ENCODE data around the gene PRKCZ.

PRKCZ gene

DNA sequence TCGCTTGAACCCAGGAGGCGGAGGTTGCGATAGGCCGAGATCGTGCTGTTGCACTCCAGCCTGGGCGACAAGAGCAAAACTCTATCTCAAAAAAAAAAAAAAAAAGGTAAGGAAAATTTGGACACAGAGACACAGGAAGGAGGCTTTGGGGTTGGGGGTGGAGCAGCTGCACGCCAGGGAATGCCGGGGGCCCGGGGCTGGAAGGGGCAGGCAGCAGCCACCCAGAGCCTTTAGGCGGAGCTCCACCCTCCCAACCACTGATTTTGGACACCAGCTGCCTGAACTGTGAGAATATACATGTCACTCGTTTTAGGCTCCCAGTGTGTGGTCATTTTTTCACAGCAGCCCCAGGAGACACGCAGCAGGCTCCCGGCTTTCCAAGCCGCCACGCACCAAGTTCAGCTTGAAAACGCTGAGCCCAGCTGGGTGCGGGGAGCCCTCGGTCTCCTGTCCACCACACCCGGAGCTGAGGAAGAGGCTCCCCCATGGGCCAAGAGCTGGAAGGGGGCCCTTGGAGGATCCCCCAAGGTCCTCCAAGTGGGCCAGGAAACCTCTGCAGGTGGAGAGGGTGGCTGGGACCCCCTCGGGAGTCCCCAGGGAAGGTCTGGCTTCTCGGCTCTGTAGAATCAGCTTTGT lies 150.2 kb downstream of the PRKCZ start:
- DNase-seq, result no peak

DNA sequence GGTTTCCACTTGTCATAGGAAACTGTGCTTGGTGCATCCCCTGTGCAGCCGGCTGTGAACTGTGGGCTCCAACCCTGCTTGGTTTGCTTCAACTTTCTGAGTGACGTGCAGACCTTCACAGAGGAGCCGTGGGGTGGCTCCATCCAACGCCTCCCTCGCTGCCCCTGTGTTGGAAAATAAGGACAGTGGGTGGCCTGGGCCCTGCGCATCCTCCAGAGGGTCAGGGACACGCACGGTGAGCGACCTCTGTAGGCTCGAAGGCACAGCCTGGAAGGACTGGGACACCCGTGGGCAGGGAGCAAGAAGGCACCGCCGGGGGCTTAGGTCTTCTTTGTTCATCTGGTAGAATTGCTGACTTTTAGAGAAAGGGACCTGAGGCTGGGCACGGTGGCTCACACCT lies 150.9 kb downstream of the PRKCZ start:
- DNase-seq, result no peak

DNA sequence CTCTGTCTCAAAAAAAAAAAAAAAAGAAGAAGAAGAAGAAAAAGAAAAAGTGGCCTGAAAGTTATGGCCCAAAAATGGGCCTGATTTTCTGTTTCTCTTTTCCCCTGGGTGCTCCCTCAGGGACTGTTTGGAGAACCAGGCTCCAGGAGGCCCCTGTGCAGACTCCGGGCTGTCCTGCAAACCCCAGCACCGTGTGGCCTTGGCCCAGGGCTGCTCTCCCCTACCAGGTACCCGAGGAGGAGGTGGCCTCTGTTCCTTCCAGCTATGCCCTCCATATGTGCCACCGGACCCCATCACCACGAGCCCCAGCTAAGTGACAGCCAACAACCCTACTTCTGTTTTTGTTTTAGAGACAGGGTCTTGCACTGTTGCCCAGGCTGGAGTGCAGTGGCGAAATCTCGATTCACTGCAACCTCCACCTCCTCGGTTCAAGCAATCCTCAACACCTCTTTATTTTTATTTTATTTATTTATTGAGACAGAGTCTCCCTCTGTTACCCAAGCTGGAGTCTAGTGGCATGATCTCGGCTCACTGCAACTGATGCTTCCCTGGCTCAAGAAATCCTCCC lies 151.9 kb downstream of the PRKCZ start:
- DNase-seq, result no peak

DNA sequence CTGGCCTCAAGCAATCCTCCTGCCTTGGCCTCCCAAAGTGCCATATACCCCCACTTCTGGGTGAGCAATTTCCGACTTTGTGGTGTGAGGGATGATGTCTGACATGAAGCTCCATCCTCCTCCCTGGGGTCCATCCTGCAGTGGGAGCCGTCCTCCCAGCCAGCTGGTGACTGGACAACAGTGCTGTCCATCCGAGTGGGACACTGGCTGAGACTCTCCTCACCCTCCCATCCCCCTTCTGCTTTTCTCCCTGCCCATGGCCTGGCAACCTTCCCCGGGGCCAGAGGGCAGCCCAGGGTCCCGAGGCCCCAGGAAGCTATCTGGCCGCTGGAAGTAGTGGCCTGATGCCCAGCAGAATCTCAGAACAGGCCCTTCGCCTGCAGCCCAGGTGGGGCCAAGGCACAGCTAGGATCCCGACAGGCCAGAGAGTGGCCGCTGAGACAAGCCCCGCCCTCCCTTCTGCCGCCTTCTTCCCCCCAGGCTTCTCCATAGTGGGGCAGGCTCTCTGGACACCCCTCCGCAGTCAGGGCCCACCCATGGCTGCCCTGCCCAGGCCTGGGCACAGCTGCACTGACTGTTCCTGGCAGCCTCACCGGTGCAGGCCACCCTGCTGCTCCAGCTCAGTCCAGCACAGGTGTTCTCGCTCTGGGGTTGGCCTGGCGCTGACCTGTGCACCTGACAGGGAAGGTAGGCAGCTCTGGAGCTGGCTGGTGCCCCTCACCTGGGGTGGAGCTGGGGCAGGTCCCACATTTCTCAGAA lies 152.8 kb downstream of the PRKCZ start:
- no peak for DNase-seq

- no peak for DNase-seq
Measured at GRCh38 chr1:2203671-2204414, 153.6 kb downstream of the PRKCZ start.

DNA sequence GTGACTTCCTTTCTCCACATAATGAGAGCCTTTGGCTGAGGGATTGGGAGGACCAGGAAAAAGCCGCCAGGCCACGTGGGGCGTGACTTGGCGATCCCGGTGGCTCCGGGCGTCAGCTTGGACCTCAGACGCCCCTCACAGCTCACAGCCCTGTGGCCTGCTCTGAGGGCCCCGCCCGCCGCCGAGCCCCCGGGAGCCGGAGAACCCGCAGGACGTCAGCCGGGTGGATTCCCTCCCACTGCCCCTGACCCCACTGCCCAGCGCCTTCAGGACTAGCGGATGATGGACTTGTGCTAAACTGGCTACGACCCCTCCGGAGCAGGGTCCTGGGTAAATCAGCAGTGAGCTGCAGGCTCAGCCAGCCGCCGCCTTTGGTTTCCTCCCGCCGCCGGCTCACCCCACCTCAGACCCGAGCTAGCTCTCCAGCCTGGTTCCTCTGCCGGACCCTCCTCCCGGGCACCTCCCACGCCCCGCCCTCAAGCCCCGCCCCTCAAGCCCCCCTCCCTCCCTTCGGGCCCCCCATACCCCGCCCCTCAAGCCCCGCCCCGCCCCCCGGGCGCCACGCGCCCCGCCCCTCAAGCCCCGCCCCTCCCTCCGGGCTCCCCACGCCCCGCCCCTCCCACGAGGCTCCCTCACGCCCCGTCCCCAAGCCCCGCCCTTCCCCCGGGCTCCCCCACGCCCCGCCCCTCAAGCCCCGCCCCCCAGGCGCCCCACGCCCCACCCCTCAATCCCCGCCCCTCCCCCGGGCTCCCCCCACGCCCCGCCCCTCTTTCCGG lies 154.4 kb downstream of the PRKCZ start:
- DNase-seq, result peak in 2 of 4 experiments; percentile 70 to 96

- peak in 2 of 4 experiments; percentile 72 to 95 for DNase-seq
Measured at GRCh38 chr1:2205191-2205952, 155.2 kb downstream of the PRKCZ start.

- no peak for DNase-seq
Measured at GRCh38 chr1:2206813-2207487, 156.7 kb downstream of the PRKCZ start.

DNA sequence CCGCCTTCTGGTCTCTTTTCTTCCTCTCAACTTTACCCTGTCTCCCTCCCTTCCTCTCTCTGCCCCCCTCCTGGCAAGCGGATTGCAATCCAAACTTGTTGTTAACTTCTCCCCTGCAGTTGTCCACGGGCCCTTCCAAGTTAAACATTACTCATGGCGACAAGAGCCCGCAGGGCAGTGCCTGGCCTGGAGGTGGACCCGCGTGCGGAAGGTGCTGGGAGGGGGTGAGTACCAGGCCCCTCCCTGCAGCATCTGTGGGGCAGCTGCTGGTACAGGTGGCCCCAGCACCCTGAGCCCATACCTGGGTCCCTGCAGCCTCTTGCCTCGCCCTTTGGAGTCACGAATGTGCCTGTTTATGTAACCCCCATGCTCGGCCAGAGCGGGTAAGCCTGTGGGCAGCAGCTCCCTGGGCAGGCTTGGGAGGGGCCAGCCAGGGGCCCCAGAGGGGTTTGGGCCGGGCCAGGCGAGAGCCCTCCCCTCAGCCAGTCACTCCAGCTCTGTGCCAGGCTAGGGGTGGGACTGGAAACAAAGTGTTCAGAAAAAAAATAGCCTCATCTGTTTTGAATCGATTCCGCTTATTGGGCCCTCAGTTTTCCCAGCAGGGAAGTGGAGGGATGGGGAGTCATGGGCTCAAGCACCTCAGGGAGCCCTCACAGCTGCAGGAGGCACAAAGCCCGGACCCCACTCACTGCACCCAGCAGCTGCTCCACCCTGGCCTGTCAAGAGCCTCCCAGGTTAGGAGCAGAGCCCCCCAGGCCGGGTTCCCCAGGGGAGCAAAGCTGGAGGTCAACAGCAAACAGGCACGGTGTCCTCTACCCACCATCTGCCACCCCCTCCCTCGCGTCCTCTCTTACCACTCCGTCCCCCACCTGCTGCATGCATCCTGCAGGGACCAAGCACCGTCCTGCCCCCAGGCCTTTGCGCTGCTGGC lies 158.4 kb downstream of the PRKCZ start:
- no peak for DNase-seq

DNA sequence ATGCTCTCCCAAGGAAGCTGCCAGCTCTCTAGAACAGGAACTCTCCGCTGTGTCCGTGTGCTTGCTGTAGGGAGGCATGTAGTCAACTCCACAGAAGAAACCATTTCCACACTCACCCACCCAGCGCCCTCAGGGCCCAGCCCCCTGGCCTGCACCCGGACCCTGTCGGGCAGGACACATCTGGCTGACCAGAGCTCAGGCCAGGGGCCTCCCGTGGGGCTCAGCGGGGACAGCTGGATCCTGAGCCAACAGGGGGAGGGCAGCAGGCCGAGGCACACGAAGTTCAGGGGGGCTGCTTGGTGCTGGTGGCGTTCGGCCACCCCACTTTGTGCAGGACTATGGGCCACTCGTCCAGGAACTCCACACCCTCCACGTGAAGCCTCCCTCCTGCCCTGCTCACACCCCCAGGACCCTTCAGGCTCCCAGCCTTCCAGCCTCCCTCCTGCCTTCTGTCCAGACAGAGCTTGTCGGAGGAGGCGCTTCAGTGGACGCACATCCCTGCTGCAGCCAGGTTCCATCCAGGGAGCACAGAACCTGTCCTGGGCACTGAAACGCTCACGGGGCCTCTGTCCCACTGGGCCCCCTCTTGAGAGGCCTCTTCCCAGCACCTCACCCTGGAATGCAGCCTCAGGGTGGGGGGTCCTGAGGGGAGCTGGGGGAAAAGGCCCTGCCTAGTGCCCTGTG lies 159.3 kb downstream of the PRKCZ start:
- DNase-seq, result no peak

- no peak for DNase-seq
Measured at GRCh38 chr1:2210084-2210653, 160.0 kb downstream of the PRKCZ start.

DNA sequence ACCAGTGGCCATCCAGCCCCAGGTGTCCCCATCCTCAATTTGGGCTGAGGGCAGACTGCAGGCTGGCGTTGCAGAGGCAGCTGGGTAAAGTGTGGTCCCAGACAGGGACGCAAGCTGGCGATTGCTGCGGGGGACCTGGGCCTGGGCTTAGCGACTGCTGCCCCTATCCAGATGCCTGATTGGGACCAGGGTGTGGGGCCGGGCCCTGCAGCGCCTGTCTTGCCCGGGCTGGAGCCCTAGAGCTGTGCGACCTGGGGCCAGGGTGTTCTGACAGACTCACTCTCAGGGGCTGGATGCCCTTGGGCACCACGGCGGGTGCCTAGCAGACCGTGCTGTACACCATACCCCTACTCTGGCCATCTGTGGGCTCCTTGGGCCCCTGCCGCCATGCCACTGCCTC lies 160.6 kb downstream of the PRKCZ start:
- no peak for DNase-seq

GRCh38 chr1:2212274-2212531 lies 162.0 kb downstream of the PRKCZ start:
- no peak for DNase-seq

- DNase-seq, result peak in 1 of 4 experiments; percentile 45
Measured at GRCh38 chr1:2212532-2213491, 162.6 kb downstream of the PRKCZ start.

GRCh38 chr1:2213576-2214505 lies 163.6 kb downstream of the PRKCZ start:
- no peak for DNase-seq

DNA sequence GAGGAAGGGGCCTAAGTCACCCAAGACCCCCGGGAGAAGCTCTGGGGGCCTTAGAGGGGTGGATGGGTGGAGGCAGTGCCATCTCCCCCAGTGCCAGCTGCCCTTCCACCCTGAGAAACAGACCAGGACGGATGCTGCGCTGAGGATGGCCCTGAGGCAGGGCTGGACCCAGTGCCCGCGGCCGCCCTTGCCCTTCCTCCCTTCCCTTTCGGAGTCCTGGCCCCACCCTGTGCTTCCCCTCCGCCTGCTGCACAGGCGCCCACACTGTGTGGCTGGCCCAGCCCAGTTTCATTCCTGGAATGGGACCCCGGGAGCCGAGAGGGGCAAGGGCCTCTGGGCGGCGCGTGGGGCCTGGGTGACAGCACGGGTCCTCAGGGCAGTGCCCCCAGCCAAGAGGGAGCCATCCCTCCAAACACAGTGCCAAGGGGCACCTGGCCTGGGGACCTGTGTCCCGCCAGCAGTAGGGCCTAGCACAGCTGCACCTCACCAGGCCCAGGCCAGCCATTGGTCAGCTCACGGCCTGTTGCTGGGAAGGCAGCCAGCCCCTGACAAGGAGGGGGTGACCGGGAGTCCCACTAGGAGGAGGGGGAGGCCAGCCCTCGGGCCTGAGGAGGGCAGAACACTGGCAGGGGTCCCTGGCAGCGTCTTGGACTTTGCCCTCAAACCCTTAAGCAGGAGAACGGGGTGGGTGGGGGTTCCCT lies 164.5 kb downstream of the PRKCZ start:
- no peak for DNase-seq

Data from activated naive CD4-positive, alpha-beta T cell (primary cell).